SHP77 (cell line): ENCODE data around the gene CAMSAP1.
"Not testable (repeated sequence)": the region's sequence is repeated elsewhere in the genome, so short reads cannot be mapped to it uniquely, and the experiment has no call there.

Experiments used
- DNase-seq, 2 experiments: peaks; one replicate each; lab custom pipeline; 2025; lab: John Stamatoyannopoulos, UW

Gene CAMSAP1, protein sequence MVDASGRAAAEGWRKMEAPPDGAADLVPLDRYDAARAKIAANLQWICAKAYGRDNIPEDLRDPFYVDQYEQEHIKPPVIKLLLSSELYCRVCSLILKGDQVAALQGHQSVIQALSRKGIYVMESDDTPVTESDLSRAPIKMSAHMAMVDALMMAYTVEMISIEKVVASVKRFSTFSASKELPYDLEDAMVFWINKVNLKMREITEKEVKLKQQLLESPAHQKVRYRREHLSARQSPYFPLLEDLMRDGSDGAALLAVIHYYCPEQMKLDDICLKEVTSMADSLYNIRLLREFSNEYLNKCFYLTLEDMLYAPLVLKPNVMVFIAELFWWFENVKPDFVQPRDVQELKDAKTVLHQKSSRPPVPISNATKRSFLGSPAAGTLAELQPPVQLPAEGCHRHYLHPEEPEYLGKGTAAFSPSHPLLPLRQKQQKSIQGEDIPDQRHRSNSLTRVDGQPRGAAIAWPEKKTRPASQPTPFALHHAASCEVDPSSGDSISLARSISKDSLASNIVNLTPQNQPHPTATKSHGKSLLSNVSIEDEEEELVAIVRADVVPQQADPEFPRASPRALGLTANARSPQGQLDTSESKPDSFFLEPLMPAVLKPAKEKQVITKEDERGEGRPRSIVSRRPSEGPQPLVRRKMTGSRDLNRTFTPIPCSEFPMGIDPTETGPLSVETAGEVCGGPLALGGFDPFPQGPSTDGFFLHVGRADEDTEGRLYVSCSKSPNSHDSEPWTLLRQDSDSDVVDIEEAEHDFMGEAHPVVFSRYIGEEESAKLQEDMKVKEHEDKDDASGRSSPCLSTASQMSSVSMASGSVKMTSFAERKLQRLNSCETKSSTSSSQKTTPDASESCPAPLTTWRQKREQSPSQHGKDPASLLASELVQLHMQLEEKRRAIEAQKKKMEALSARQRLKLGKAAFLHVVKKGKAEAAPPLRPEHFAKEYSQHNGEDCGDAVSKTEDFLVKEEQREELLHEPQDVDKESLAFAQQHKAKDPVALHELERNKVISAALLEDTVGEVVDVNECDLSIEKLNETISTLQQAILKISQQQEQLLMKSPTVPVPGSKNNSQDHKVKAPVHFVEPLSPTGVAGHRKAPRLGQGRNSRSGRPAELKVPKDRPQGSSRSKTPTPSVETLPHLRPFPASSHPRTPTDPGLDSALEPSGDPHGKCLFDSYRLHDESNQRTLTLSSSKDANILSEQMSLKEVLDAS (N-terminal part only)

DNA sequence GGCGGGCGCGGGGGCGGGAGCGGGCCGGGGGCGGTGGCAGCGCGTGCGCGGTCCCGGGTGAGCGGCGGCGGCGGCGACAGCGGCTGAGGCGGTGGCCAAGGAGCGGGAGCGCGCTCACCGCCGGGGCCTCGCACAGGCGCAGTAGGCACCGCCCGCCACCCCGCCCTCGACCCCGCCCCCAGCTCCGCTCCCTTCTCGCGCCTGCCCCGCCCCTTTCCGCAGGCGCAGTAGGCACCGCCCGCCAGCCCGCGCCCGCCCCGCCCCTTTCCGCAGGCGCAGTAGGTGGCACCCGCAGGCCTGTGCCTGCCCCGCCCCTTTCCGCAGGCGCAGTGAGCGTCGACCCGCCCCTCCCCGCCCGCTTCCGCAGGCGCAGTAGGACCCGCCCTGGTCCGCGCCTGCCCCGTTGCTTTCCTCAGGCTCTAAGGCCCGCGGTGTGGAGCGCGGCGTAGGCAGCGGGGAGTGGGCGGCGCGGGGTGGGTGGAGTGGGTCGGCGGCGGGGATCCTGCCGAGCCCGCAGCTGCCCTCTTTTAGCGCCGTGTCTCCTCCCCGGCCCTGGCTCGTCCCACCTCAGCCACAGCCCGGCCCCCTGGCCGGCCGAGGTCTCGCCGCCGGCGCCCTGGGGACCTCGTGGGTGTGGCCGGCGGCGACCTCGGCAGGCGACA lies at the start of gene CAMSAP1:
CAMSAP1 (minus strand) TSS at position 116 of the 662 bp plus-strand sequence. CDS start 387 bp downstream, outside the sequence.
- peak; percentile 80 to 88 for DNase-seq

DNA sequence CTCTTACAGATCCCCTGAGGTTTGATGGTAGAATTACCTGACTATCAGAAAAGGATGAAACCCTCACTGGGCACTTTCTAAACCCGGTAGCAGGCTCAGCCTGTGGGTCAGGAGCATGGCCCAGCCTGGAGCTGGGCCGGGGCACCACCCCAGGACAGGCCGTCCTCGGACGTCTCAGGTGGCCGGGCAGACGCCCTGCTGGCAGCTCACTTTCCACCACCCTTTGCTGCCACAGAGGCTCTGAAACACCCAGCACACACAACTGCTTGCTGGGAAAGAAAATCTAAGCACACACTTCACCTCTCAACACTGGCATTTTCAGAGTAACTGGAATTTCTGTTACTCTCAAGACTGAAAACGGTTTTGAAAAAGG lies 49.4 kb upstream of the CAMSAP1 start:
- no peak for DNase-seq

DNA sequence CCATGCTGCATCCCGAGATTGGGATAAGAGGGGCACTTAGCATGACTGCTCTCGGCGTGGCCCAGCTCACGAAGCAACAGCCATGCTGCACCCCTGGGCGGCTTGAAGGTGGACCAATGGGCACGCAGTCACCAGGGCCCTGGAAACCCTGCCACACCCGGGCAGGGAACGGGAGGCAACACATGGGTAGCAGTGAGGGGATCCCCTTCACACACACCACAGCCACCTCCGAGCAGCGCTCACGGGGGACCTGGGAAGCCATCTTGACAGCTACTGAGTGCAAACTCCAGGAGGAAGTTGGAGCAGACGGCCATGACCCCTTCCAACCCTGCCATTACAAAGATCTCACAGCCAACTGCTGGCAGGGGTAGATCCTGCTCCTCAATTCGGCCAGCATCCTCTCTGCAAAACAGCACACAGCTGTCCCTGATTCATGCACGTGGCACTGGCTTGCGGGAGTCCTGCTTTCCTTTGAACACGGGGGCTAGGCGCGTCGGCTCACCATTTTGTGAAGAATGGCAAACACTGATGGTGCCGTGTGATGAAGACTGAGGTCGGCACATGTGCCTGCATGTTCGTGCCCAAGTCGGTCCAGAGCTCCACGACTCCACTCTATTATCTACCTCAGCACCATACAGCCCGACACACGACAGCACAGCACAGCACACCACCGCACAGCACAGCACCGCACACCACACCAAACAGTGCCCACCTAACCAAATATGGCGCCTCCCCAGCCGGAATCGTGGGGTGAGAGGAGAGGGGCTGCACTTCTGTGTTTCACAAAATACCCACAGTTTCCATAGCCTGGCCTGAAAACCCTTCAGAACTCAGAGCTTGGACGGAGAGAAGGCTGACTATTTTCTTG lies 48.8 kb upstream of the CAMSAP1 start:
- no peak for DNase-seq

DNA sequence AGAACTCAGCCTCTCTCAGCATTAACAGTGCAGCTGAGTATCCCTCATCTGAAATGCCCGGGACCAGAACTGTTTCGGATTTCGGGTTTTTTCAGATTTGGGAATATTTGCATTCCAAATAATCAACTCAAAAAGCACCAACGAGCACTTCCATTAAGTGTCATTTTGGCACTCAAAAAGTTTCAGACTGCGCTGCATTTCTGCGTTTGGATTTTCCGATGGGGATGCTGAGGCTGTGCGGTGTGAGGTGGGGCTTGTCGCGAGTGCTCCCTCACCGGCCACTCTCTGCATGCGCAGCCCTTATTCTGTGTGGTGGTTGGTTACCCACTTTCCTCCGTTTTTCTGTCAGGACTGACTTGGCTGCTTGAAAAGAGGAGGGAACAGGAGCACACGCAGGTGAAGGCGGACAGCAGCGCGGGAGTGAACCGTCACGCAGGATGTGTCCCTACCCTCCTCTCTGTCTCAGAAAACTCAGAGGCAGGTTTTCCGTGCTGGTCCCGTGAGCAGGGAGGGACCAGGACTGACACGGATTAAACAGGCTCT lies 45.4 kb upstream of the CAMSAP1 start:
- no peak for DNase-seq

DNA sequence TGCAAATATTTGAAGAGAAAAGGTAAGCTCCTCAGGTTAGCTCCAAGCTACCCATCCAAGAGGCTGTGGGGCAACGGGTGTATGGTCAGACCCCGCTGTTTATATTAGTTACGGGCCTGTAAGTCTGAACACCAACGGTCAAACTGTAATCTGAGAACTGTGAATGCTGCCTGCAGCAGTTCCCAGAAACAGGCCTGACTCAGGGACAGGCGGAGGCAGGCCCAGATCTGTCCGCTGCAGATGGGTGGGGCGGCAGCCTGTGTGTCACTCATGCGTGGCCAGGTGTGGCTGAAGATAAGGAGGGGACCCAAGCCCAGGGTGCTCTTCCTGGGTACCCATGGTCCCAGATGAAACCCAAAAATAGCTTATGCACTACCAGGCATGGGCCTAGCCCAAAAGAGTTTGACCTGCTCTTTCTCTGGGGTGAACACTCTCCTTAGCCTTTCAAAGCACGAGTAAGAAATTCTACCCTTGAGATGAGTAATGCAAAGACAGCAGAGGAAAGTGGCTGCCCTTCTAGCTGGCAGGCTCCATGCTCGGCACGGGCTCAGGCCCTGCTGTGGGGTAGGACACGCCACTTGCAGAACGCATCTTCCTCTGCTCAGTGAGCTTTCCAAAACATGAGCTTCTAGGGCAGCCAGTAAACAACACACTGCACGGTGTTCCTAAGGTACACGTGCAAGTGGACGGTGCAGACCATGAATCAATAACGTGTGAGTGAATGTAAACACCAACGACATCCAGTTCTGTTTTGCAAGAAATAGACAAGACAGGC lies 44.7 kb upstream of the CAMSAP1 start:
- DNase-seq, result peak; percentile 86 to 91

DNA sequence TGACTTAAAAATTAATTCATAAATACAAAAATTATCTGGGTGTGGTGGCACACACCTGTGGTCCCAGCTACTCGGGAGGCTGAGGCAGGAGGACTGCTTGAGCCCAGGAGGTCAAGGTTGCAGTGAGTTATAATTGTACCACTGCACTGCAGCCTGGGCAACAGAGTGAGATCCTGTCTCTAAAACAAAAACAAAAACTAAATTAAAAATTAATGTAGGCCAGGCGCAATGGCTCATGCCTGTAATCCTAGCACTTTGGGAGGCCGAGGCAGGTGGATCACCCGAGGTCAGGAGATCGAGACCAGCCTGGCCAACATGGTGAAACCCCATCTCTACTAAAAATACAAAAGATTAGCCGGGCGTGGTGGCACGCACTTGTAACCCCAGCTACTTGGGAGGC lies 44.0 kb upstream of the CAMSAP1 start:
- DNase-seq, result not testable (repeated sequence)

DNA sequence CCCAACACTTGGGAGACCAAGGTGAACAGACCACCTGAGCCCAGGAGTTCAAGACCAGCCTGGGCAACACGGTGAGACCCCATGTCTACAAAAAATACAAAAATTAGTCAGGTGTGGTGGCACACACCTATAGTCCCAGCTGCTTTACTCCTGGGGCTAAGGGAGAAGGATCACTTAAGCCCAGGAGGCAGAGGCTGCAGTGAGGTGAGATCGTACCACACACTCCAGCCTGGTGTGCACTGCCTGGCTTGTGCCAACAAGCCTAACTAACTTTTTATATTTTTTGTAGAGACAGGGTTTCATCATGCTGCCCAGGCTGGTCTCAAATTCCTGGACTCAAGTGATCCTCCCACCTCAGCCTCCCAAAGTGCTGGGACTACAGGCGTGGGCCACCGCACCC lies 43.5 kb upstream of the CAMSAP1 start:
- not testable (repeated sequence) for DNase-seq

DNA sequence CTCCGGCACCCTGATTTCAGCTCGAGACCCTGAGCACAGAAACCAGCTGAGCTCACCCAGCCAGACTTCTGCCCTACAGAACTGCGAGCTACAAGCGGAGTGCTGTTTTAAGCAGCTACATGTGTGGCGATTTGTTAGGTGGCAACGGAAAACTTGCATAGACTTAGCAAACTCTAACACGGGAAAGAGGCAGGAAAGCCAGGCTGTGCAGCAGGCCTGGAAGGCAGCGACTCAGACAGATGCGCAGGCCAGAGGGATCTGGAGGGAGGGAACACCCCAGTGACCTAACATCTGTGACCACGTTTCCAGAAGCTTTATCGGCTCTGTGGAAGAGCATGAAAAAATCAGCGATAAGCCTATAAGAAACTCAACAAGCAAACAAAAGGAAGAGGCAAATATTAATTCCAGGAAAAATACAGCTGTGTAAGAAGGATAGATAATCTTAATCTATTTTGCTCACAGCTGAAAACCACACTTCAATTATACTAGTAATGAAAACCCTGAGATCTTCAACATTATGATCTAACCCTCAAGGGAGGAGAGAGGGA lies 42.9 kb upstream of the CAMSAP1 start:
- DNase-seq, result no peak

DNA sequence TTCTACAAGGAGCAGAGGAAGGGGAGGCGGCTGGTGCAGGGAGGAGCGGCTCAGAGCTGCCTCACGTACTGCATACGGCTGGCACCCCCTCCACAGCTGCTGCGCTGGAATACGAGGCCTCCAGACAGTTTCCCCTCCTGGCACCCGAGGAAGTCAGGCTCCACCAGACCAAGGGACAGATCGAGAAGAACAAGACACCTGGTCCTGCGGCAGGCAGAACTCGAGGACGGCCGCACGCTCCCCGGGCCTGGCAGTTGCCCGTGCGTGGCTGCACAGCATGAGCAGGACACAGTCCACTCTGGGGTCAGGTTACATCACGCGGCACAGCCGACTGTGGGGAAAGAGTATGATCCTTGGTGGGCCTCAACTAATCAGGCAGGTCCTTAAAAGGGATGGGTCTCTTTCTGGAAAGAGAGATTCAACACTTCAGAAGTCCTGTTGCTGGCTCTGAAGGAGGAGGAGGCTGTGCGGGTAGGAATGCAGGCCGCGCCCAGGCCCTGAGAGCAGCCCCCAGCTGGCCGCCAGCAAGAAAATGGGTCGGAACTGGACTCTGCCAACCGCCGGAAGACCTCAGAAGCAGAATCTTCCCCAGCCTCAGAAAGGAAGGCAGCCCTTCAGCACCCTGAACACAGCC lies 42.3 kb upstream of the CAMSAP1 start:
- DNase-seq, result no peak

DNA sequence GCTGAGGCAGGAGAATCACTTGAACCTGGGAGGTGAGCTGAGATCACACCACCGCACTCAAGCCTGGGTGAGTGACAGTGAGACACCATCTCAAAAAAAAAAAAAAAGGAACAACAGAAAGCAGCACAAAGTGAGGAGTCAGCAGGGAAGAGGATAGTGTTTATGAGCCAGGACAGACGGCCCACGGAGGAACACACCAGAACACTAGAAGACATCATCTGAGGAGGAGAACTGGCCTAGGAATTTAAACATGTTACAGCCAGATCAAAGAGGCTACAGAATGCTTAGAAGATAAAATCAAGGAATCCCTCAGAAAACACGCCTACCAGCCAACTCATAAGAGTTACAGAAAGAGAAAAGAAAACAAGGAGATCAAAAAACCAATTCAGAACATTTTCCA lies 41.6 kb upstream of the CAMSAP1 start:
- DNase-seq, result no peak

DNA sequence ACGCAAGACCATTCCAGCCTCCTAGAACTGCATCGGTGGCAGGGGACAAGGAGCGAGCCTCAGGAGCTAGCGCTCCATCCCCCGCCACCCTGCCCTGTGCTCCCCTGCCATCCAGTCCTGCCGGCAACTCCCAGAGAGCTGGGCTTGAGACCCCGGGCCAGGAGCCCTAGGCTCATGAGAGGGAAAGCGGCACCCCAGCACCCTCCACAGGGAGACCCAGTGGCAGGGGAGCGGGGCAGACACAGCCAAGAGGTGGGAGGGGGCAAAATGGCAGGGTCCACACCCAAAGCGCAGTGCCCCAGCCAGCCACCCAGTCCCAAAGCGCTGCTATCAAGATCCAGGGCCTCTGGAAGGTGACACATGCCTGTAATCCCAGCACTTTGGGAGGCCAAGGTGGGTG lies 41.1 kb upstream of the CAMSAP1 start:
- DNase-seq, result no peak

DNA sequence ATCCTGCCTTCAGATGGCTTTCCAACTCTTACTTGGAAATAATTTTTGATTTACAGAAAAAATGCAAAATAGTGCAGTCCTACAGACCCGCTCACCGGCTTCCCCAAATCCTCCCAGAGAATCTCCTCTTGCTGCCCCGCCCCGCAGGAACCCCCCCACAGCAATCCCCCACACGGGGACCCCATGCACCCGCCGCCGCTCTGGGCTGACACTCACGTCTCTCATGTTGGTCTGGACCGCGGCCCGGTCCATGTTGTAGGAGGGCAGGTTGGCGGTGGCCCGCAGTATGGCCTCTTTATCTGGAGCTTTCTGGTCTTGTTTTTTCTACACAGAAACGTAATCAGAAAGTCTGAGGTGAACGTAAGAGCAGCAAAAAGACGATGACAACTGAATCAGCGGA lies 40.2 kb upstream of the CAMSAP1 start:
- DNase-seq, result no peak

DNA sequence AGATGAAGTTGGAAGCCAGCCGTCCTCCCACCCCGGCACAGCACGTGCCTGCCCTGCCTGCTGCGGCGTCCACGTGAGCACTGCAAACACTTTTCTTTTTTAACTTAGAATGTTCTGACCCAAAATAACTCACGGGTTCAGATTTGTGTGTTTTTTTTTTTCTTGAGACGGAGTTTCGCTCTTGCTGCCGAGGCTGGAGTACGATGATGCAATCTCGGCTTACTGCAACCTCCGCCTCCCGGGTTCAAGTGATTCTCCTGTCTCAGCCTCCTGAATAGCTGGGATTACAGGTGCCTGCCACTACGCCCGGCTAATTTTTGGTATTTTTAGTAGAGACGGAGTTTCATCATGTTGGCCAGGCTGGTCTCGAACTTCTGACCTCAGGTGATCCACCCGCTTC lies 39.8 kb upstream of the CAMSAP1 start:
- not testable (repeated sequence) for DNase-seq

DNA sequence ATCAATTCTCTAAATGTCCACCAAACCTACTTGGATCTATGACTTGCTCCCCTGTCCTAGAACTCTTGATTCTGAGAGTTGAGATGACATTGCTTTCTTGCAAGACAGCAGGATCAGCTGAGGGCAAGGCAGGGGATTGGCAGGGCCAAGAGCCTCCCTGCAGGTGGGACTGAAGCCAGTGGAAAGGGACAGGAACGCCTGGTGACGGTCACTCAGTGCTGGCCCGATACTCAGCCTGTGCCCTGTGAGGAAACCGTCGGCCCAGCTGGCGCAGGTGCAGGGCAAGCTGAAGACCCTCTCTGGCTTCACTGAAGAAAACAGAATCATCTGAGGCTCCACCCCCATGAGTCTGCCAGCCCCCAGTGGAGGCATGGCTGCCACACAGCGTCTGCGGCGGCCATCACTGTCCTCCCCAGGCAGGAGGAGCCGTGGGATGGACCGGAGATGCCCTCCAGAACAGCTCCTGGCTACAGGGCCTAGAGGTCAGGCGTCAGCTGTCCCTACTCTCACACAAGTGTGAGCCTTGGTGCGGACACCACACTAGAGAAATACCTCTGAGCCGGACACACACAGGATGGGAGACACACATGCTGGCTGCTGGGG lies 39.1 kb upstream of the CAMSAP1 start:
- no peak for DNase-seq

DNA sequence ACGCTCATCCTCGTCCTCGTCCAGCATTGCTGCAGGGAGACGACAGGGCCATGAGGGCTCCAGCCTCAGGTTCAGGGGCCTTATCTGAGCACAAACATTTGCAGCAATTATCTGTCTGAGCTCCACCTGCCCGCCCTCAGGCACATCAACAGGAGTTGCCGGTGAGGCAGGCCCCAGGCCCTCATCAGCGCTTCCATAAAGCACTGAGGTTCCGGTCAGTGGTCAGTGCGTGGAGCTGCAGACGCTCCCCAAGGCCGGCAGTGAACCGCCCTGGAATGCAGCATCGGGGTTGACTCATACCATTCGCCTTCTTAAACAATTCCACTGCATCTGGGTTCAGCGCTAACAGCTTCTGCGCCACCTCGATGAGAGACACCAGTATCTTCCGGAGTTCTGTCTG lies 38.6 kb upstream of the CAMSAP1 start:
- no peak for DNase-seq

DNA sequence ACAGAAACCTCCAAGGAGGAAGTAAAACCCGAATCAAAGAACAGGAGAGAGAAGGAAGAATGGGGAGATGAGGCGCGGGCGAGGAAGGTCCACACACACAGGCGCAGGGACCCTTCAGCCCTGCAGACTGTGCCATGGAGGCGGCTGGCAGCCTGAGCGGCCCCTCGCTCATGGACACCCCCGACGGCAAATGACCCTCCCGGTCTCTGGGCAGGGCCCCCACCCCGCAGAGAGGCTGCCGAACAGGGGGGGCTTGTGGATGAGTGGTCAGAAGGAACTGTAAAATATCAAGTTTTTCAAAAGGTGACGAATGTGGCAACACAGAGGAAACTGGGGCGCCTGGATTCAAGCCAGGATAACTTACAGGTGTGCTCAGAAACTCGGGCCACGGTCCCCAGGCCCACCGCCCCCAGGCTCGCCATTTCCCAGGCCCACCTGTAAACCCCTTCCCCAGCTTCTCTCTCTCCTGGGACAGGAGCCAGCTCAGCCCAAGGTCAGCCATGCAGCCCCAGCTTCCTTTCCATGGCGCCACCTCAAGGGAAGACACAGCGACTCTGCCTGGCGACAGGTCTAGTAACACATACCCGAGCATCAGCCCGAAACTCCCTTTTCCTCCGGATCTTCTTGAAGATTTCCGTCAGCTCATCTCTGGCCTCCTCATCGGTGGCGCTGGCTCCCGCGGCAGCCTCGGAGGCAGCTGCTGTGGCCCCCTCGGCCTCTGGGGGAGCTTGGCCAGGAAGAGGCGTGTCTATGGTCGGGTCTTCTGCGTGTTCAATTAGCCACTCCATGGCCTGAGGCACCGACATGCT lies 37.3 kb upstream of the CAMSAP1 start:
- DNase-seq, result no peak

DNA sequence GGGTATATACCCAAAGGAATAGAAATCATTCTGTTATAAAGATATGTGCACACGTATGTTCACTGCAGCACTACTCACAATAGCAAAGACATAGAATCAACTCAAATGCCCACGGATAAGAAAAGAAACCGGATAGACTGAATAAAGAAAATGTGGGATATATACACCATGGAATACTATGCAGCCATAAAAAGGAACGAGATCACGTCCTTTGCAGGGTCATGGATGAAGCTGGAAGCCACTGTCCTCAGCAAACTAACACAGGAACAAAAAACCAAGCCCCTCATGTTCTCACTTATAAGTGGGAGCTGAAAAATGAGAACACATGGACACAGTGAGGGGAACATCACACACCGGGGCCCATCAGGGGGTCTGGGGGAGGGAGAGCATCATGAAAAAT lies 36.3 kb upstream of the CAMSAP1 start:
- DNase-seq, result not testable (repeated sequence)
